Breast epithelium (tissue), 3 donors: ENCODE data around the gene CMKLR1.

Experiments
- POLR2A ChIP-seq: fragments of 450-650 bp; IDR thresholded peaks from one replicate; pipeline ENCODE4 v1.6.1; 2016; ENCODE audit warnings: antibody characterized with exemption, mild to moderate bottlenecking, moderate library complexity
- POLR2AphosphoS5 ChIP-seq, 3 donors: sonication (generic); formaldehyde crosslinking; IDR thresholded peaks; one replicate each; pipeline ENCODE4 v1.6.1; 2017; ENCODE audit warnings: antibody characterized with exemption in 3 of 3
- TF ChIP-seq, protein P1 (sequence below), 3 donors: fragments of 450-650 bp; IDR thresholded peaks; one replicate each; pipeline ENCODE4 v1.5.1; 2016 to 2017; ENCODE audit warnings: antibody characterized with exemption in 3 of 3, mild to moderate bottlenecking in 3 of 3, moderate library complexity in 3 of 3

DNA sequence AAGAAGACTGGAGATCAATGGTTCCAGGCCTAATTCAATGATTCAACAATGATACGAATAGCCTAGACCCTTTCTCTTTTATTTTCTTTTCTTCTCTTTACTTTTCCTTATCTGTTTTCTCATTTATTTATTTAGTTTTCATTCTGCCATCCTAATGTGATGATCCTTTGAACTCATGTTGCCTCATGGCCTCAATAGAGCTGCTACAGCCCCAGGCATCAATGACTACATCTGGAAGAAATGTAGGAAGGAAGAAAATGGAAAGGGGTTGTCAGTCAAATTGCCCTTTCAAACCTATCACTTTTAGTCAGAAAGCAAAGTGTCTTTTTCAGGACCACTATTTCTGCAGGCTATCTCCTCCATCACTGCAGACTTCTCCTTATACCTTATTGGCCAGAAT, 69.9 kb downstream of the CMKLR1 start:
- TF ChIP-seq, protein P1, sequence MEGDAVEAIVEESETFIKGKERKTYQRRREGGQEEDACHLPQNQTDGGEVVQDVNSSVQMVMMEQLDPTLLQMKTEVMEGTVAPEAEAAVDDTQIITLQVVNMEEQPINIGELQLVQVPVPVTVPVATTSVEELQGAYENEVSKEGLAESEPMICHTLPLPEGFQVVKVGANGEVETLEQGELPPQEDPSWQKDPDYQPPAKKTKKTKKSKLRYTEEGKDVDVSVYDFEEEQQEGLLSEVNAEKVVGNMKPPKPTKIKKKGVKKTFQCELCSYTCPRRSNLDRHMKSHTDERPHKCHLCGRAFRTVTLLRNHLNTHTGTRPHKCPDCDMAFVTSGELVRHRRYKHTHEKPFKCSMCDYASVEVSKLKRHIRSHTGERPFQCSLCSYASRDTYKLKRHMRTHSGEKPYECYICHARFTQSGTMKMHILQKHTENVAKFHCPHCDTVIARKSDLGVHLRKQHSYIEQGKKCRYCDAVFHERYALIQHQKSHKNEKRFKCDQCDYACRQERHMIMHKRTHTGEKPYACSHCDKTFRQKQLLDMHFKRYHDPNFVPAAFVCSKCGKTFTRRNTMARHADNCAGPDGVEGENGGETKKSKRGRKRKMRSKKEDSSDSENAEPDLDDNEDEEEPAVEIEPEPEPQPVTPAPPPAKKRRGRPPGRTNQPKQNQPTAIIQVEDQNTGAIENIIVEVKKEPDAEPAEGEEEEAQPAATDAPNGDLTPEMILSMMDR (IDR thresholded peaks at IDR 0.05): no peak
- no peak for TF ChIP-seq POLR2A
- TF ChIP-seq POLR2AphosphoS5 (IDR thresholded peaks at IDR 0.05): no peak
